Stimulated activated naive CD8-positive, alpha-beta T cell treated with anti-CD3 and anti-CD28 coated beads, Interleukin-15, amount 100 ng/mL, for 72 hours (primary cell): Measurements from ENCODE around the gene NQO1.
A peak's percentile ranks its signal among the peaks of the same experiment; 100 is the strongest.

Experiments used
- ATAC-seq: fragments of 150-1000 bp; cut with Tn5 transposase; 2 replicates; pipeline ENCODE4 v1.10.0; 2021; ENCODE audit warnings: mild to moderate bottlenecking, moderate library complexity
- DNase-seq, 2 donors: peaks; one replicate each; pipeline ENCODE4 v3.0.0; 2021 to 2022
- H3K27ac Mint-ChIP-seq, 2 donors: one replicate each; pipeline ENCODE4 v1.8.0; 2022; ENCODE audit warnings: mild to moderate bottlenecking in 2 of 2, mixed read lengths in 2 of 2, moderate library complexity in 2 of 2
- H3K27me3 Mint-ChIP-seq: one replicate; pipeline ENCODE4 v1.8.0; 2022; ENCODE audit warnings: mixed read lengths
- H3K4me1 Mint-ChIP-seq: one replicate; pipeline ENCODE4 v1.8.0; 2022; ENCODE audit warnings: mild to moderate bottlenecking, mixed read lengths
- H3K4me3 Mint-ChIP-seq, 2 donors: one replicate each; pipeline ENCODE4 v1.8.0; 2022; ENCODE audit warnings: mild to moderate bottlenecking in 2 of 2, mixed read lengths in 2 of 2, moderate library complexity in 1 of 2
- H3K9me3 Mint-ChIP-seq, 2 donors: one replicate each; pipeline ENCODE4 v1.8.0; 2022; ENCODE audit warnings: mixed read lengths in 2 of 2

The NQO1 gene

DNA sequence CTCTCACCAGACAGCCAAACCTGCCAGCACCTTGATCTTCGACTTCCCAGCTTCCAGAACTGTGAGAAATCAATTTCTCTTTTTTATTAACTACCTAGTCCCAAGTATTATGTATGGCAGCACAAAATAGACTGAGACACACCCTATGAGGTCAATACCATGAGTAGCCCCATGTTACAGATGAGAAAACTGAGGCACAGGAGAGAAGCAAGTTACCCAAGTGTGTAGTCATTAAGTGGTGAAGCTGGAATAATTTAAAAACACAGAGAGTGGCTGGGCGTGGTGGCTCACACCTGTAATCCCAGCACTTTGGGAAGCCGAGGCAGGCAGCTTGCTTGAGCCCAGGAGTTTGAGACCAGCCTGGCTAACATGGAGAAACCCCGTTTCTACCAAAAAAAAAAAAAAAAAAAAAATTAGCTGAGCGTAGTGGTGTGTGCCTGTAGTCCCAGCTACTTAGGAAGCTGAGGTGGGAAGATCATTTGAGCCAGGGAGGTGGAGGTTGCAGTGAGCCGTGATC lies 4.9 kb downstream of the NQO1 start:
- DNase-seq, result no peak

DNA sequence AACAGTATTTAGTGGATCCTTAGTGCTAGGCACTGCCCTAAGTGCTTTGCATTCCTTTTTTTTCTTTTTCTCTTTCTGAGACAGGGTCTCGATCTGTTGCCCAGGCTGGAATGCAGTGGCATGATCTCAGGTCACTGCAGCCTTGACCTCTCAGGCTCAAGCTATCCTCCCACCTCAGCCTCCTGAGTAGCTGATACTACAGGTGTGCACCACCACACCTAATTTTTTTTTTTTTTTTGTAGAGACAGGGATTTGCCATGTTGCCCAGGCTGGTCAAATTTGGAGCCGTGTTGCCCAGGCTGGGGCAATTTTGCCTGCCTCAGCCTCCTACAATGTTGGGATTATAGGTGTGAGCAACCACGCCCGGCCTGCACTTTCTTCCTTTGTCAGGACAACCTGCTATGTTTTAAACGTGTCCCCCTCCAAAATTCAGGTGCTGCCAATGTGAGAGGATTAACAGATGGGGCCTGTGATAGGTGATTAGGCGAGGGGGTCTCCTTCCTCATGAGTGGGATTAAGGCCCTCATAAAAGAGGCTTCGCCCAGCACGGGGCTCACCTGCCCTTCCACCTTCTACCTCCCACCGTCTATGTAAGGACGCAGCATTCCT lies 5.4 kb downstream of the NQO1 start:
- no peaks in the 10 kb centered on the region for H3K9me3 Mint-ChIP-seq
- no peak overlapping the region for H3K4me3 Mint-ChIP-seq
- H3K27ac Mint-ChIP-seq, result peak overlapping the region in 1 of 2 donors; percentile 77
- H3K4me1 Mint-ChIP-seq, result peaks cover 30% of the 10 kb centered on the region
- DNase-seq (no peak), ATAC-seq (no peak)
- H3K27me3 Mint-ChIP-seq, result no peaks in the 10 kb centered on the region

More for the DNA sequence above, 4.9 kb downstream of the NQO1 start:
- H3K4me3 Mint-ChIP-seq, result no peak overlapping the region
- H3K4me1 Mint-ChIP-seq, result peaks cover 36% of the 10 kb centered on the region
- H3K27ac Mint-ChIP-seq, result peak overlapping the region in 1 of 2 donors; percentile 77
- ATAC-seq, result no peak
- H3K9me3 Mint-ChIP-seq, result no peaks in the 10 kb centered on the region
- no peaks in the 10 kb centered on the region for H3K27me3 Mint-ChIP-seq

DNA sequence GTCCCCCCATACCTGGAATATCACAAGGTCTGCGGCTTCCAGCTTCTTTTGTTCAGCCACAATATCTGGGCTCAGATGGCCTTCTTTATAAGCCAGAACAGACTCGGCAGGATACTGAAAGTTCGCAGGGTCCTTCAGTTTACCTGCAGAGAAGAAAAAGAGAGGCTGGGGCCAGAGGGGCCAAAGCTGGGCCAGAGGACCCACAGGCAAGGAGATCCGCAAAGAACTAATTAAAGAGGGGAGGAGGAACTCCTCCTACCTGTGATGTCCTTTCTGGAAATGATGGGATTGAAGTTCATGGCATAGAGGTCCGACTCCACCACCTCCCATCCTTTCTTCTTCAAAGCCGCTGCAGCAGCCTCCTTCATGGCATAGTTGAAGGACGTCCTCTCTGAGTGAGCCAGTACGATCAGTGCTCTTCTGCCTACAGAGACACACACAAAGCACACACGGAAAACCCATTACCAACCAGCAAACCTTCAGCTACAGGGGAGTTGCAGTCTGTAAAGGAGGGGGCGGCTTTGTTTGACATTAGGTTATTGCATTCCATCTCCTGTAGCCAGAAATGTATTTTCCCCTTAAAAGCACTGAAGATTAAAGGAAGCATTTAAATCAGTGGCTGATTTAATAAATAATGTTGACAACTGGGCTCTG lies 8.1 kb downstream of the NQO1 start:
- no peak for ATAC-seq
- H3K4me3 Mint-ChIP-seq, result no peak overlapping the region
- no peaks in the 10 kb centered on the region for H3K9me3 Mint-ChIP-seq
- H3K27me3 Mint-ChIP-seq, result no peaks in the 10 kb centered on the region
- peaks cover 13% of the 10 kb centered on the region for H3K4me1 Mint-ChIP-seq
- H3K27ac Mint-ChIP-seq, result no peak overlapping the region
- DNase-seq, result no peak

DNA sequence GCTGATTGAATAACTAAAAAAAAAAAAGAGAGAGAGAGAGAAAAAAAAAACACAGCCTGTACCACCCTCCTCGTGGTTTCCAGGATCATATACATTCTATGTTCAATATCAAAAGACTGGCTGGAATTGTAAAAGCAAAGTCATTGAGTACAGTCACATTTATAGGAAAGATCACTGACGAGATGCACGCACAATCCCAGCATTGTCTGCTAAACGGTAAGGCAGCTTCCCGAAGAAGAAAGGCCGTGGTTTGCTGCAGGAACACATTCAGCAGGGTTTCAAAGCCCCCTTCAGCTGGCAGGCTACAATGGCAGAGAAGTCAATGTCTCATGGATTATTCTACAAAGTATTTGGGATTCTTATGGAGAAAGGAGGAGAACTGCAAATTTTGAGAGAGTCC lies 9.3 kb downstream of the NQO1 start:
- Mint-ChIP-seq H3K9me3 (no peaks in the 10 kb centered on the region), H3K4me3 (no peak overlapping the region), H3K27ac (peak overlapping the region in 1 of 2 donors; percentile 19), H3K4me1 (peaks cover 7% of the 10 kb centered on the region), H3K27me3 (no peaks in the 10 kb centered on the region)
- DNase-seq (no peak), ATAC-seq (no peak)

DNA sequence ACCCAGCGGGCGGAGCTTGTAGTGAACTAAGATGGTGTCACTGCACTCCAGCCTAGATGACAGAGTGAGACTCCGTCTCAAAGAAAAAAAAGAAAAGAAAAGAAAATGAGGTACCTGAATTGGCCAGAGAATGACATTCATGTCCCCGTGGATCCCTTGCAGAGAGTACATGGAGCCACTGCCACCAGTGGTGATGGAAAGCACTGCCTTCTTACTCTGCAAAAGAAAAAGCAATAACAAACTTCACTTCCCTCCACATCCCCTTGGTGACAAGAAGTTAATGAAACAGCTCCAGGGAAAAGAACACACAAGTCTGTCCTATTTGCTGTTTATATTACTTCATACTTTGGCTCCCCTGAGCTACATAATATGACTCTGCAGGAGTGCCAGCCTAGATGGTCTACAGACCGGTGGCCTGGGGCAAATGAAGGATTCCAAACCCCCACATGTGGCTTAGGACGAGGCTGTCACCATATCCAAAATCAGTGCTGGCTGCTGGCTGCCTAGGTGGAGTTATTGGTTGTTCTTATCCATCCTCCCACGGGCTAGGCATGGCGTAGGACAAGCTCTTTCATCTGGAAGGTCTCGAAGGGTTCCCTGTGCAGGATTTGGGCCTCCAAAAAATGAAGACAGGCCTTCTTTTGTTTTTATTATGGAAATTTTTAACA lies 13.3 kb downstream of the NQO1 start:
- Mint-ChIP-seq H3K27ac (no peak overlapping the region), H3K9me3 (no peaks in the 10 kb centered on the region), H3K27me3 (no peaks in the 10 kb centered on the region), H3K4me1 (no peaks in the 10 kb centered on the region), H3K4me3 (no peak overlapping the region)
- ATAC-seq (peak; percentile 42), DNase-seq (no peak)

DNA sequence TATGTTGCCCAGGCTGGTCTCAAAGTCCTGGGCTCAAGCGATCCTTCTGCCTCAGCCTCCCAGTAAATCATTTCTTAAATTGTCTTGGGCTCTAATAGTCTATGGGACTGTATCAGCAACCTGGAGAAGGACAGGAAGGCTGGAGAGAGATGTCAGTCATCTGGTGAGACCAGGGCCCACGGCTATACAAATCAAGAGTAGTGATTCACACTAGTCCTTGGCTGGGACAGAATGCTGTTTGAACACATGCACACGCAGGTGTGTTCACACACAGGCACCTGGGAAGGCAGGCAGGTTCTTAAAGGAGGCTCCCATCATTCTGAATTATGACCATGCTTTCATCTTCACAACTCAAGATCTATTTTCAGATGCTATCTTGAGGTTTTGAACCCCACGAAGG lies 14.1 kb downstream of the NQO1 start:
- no peaks in the 10 kb centered on the region for H3K4me1 Mint-ChIP-seq
- peak overlapping the region in 1 of 2 donors; percentile 92 for H3K27ac Mint-ChIP-seq
- H3K27me3 Mint-ChIP-seq, result no peaks in the 10 kb centered on the region
- no peak for DNase-seq
- no peaks in the 10 kb centered on the region for H3K9me3 Mint-ChIP-seq
- ATAC-seq, result peak; percentile 44
- H3K4me3 Mint-ChIP-seq, result no peak overlapping the region

DNA sequence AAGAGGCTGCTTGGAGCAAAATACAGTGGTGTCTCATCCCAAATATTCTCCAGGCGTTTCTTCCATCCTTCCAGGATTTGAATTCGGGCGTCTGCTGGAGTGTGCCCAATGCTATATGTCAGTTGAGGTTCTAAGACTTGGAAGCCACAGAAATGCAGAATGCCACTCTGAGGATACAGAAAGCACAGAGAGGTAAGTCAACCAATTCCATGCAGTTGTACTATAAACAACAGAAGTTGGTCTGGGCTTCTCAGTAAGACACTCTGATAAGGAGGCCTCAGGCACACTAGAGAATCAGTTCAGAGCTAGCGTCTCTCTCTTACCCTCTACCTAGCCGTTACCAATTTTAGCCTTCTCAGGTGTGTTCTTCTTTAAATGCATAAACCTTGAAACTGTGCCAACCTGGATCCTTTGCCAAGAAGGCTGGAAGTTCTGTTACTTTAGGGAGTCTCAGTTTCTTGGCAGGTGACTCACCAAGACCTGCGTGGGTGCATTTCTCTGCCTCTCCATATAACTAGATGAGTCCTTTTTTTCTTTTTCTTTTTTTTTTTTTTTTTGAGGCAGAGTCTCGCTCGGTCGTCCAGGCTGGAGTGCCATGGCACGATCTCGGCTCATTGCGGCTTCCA lies 15.1 kb downstream of the NQO1 start:
- no peak overlapping the region for H3K27ac Mint-ChIP-seq
- H3K27me3 Mint-ChIP-seq, result no peaks in the 10 kb centered on the region
- no peak for DNase-seq
- H3K4me3 Mint-ChIP-seq, result no peak overlapping the region
- no peaks in the 10 kb centered on the region for H3K4me1 Mint-ChIP-seq
- ATAC-seq, result peak; percentile 40
- no peaks in the 10 kb centered on the region for H3K9me3 Mint-ChIP-seq

DNA sequence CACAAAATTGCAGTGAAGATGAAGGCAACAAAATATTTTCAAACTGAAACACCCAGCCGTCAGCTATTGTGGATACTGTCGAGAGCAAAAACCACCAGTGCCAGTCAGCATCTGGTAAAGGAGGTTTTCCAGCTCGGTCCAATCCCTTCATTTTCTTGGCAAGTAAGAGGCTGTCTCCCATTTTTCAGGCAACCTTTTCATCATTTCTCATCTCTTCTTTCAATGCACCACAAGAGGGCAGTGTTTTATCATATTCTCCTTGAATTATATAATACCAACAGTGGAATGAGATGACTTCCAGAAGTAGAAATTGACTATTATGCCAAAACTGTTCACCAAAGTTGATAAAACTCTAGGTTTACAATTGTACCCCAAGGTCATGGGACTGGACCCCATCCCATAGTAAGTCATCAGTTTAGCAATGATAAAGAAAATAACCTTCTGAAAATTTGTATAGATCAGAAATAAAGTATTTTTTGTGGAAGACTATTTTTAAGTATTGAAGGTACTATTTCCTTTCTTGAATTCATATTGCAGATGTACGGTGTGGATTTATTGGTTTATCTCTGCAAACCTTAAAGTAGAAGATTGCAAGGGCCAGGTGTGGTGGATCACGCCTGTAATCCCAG lies 16.8 kb downstream of the NQO1 start:
- ATAC-seq (no peak), DNase-seq (no peak)
- H3K4me3 Mint-ChIP-seq, result no peak overlapping the region
- H3K27ac Mint-ChIP-seq, result peak overlapping the region in 1 of 2 donors; percentile 49
- no peaks in the 10 kb centered on the region for H3K9me3 Mint-ChIP-seq
- no peaks in the 10 kb centered on the region for H3K27me3 Mint-ChIP-seq
- H3K4me1 Mint-ChIP-seq, result no peaks in the 10 kb centered on the region

DNA sequence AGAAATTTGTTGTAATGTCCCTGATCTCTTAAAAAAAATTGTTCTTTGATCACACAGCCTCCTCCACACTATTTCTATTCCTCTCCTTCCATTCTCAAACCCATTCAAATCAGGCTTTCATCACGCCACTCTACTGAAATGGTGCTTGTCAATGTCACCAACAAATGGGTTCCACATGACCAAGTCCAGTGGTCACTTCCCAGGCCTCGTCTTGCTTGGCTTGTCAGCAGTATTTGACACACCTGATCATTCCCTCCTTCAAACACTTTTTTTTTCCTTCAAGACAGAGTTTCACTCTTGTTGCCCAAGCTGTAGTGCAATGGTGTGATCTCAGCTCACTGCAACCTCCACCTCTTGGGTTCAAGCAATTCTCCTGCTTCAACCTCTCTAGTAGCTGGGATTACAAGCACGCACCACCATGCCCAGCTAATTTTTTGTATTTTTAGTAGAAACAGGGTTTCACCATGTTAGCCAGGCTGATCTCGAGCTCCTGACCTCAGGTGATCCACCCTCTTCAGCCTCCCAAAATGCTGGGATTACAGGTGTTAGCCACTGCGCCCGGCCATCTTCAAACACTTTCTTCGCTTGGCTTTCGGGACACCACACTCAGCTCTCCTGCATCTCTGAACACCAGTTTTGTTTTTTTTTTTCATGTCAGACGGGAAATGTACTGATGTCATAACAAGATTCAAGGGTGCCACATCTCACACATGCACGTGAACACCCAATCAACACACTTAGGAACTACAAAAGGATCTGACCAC lies 18.3 kb downstream of the NQO1 start:
- H3K27ac Mint-ChIP-seq, result no peak overlapping the region

DNA sequence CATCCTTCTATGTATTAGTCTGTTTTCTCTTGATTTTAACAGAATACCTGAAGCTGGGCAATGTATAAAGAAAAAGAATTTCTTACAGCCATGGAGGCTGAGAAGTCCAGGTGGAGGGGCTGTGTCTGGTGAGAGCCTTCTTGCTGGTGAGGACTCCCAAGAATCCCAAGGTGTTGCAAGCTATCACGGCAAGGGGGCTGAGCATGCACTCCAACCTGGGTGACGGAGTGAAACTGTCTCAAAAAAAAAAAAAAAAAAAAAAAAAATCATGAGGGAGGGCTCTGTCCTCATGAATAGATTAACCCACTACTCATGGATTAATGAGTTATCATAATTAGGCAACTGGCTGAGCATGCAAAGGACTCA lies 19.4 kb downstream of the NQO1 start:
- H3K27me3 Mint-ChIP-seq, result no peaks in the 10 kb centered on the region
- no peak overlapping the region for H3K4me3 Mint-ChIP-seq
- peak overlapping the region in 1 of 2 donors; percentile 69 for H3K27ac Mint-ChIP-seq
- DNase-seq (no peak), ATAC-seq (no peak)
- no peaks in the 10 kb centered on the region for H3K9me3 Mint-ChIP-seq
- no peaks in the 10 kb centered on the region for H3K4me1 Mint-ChIP-seq

More for the DNA sequence above, 18.3 kb downstream of the NQO1 start:
- no peak overlapping the region for H3K4me3 Mint-ChIP-seq
- no peaks in the 10 kb centered on the region for H3K27me3 Mint-ChIP-seq
- H3K9me3 Mint-ChIP-seq, result no peaks in the 10 kb centered on the region
- no peak for ATAC-seq
- no peak for DNase-seq
- H3K4me1 Mint-ChIP-seq, result no peaks in the 10 kb centered on the region

DNA sequence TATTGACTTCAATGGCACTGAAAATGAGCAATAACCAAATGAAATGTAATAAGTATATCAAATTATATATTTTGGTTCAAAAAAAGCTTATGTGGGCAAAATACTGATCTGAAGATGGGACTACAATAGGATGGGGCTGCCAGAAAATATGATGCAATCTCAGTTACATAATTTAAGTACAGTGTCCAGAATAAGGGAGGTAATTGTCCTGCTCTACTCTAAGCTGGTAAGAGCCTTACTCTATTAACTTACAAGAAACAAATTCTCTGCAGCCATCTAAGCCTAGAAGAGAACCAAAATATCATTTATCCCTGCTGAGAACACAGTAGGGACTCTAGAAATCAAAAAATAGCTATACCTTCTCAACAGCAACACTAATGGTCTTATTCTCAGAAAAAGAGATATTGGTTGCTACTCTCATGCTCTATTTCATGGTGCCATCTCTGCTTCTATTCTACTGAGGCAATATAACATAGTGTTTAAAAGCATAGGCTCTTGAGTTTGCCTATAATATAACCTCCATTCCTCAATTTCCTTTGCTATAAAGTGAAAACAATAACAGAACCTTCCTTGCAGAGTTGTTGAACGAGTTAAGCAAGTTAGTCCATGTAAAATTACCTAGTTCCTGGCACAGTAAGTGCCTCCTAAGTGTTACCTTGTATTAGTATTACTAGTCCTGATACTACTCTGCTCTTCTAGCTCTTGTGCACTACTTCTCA lies 19.9 kb downstream of the NQO1 start:
- no peaks in the 10 kb centered on the region for H3K4me1 Mint-ChIP-seq
- no peak overlapping the region for H3K4me3 Mint-ChIP-seq
- no peaks in the 10 kb centered on the region for H3K27me3 Mint-ChIP-seq
- ATAC-seq (no peak), DNase-seq (no peak)
- H3K27ac Mint-ChIP-seq, result peak overlapping the region in 1 of 2 donors; percentile 69
- no peaks in the 10 kb centered on the region for H3K9me3 Mint-ChIP-seq

DNA sequence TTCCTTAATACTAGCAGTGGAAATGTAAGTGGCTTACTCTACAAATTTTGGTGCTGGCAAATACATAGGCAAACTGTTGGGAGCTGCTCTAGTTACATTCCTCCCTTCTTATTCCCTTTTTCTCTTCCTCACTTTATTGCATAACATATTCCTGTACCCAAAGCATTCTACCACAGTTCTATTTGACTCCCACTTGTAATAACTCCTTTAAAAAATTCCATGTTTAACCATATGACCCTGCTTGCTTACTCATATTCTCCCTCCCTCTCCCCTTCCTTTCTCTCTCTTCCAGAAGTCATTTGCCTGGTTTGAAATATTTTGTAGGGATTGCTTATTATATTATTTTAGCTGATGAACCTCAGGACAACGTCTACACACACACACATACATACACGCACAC lies 22.7 kb downstream of the NQO1 start:
- H3K27ac Mint-ChIP-seq, result no peak overlapping the region
- H3K4me1 Mint-ChIP-seq, result no peaks in the 10 kb centered on the region
- DNase-seq (no peak), ATAC-seq (no peak)
- no peaks in the 10 kb centered on the region for H3K9me3 Mint-ChIP-seq
- no peak overlapping the region for H3K4me3 Mint-ChIP-seq
- H3K27me3 Mint-ChIP-seq, result no peaks in the 10 kb centered on the region

DNA sequence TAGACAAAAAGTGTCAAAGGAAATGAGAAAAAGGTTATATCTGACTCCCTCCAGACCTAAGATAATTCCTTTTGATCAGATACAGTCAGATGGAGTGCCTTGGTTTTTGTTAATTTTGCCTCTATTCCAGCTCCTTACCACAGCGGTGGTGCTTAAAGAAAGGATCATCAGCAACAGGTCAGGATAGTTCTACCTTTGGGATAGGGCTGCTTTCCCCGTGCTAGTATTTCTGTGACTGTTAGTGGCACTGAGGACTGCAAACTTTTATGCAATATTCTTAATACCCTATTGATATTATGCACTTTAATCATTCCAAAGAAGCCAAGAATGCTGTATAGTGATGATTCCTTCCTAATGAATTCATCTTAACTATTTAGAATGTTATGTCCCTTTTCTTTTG lies 24.5 kb downstream of the NQO1 start:
- no peaks in the 10 kb centered on the region for H3K9me3 Mint-ChIP-seq

DNA sequence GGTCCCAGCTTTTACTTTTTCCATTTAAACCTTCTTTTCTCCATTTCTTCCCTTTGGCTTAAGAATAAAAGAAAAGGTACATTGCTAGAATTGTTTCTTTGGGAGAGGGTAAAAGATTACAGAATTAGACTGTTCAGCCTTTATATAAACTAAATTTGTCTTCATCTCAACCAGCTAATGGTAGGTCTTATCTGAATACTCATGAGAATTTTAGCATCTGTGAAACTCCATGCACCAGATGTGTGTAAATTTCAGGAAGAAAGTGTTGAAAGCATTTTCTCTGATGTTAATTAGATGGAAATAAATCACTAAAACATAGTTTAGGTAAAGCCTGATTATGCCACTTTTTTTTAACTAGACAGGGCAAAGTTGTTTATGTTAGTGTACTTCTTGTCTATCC lies 24.9 kb downstream of the NQO1 start:
- no peak for DNase-seq
- no peak overlapping the region for H3K27ac Mint-ChIP-seq
- H3K27me3 Mint-ChIP-seq, result no peaks in the 10 kb centered on the region
- no peaks in the 10 kb centered on the region for H3K9me3 Mint-ChIP-seq
- no peak overlapping the region for H3K4me3 Mint-ChIP-seq
- no peak for ATAC-seq
- H3K4me1 Mint-ChIP-seq, result no peaks in the 10 kb centered on the region

More for the DNA sequence above, 24.5 kb downstream of the NQO1 start:
- Mint-ChIP-seq H3K4me1 (no peaks in the 10 kb centered on the region), H3K4me3 (no peak overlapping the region), H3K27me3 (no peaks in the 10 kb centered on the region), H3K27ac (no peak overlapping the region)
- no peak for ATAC-seq
- no peak for DNase-seq
